GF-D8 (cell line): ENCODE results near the gene MAMDC2.
A peak's percentile ranks its signal among the peaks of the same experiment; 100 is the strongest.
"Not testable (repeated sequence)": the region's sequence is repeated elsewhere in the genome, so short reads cannot be mapped to it uniquely, and the experiment has no call there.

ENCODE experiments used
- DNase-seq: peaks from one replicate; lab custom pipeline; 2025; lab: John Stamatoyannopoulos, UW

The MAMDC2 gene

DNA sequence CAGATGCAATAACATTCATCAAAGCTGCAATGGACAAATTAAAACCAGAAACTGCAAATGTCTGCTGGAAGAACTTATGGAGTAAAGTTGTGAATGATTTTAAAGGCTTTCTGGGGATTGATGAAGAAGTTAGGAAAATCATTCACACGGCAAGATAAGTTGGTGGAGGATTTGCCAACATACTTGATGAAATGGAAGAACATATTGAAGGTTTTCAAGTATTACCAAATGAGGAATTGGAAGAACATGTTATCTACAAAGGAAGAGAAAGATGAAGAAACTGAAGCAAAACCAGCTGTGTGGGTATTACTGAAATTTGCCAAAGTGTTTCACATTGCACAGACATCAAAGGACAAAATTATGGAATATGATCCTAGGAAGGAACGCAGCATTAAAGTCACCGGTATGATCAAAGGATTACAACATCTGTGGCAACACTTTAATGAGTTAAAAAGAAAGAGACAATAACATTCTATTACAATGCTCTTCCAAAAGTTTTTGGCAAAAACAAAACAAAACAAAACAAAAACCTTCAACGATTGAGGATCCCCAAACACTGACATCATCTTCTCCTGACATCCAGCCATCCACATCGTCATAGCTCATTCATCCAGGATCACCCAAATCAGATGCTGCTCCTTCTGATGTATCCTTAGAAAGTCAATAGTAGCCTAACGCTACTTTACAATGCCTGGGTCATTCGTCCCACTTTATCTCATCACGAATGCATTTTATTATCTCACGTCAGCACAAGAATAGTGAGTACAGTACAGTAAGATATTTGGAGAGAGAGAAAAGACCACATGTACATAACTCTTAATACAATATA is 153.8 kb downstream of the MAMDC2 start:
- DNase-seq, result no peak

GRCh38 chr9:70204743-70205142 is 161.1 kb downstream of the MAMDC2 start:
- DNase-seq, result not testable (repeated sequence)

DNA sequence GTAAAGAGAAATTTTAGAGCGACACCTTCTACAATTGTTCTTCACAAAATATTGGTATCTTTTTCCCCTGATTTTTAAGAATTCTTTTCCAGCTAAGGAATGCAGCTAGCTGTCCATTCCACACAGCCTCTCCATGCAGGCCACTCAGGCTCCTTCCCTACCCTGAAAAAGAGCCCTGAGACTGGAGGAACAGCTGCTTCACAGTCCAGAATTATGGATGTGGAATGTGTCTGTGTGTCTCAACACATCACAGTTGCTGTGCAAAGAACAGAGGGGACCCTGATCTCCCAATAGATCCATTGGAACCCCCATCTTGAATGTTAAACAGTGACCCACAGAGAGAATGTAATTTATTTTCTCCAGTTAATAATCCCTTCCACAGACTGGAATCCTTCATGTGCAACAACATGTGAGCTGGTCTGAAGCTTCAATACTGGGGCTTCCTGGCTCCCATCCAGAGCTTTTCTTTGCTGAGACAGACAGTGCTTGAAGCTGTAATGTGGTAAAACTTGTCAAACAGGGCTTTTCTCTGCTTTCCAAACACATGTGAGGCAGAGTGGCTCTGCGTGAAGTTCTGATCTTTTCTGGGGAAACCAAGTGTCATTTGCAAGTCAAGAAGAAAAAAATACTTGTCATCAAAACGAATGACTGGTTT is 161.8 kb downstream of the MAMDC2 start:
- DNase-seq, result no peak

DNA sequence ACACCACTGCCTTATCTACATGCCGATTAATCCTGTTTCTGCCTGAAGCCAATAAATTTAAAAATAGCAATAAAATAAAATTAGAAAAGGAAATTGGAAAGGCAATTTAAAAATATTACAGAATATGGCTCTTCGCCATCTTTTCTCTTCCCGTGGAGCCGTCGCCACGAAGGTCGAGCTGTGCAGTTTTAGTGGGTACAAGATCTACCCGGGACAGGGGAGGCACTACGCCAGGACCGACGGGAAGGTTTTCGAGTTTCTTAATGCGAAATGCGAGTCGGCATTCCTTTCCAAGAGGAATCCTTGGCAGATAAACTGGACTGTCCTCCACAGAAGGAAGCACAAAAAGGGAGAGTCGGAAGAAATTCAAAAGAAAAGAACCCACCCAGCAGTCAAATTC is 173.4 kb downstream of the MAMDC2 start:
- DNase-seq, result no peak

DNA sequence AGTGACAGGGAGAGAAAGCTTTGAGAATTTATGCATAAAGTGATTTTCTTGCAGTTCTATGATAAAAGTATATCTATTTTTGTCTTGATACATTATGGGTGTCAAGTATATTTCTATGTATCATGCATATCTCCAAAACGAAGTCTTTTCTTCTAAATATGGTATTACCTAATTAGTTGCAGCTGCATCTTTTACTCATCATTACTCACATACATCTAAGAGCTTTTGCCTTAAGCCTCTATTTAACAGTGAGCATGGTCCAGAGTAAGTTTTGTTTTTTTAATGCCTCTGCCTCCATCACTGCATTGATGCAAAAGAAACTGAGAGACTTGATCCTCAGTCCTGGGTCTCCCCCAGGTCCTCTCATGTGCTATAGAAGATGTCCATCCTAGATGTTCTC is 175.1 kb downstream of the MAMDC2 start:
- no peak for DNase-seq

- no peak for DNase-seq
Measured at GRCh38 chr9:70220216-70220615, 176.6 kb downstream of the MAMDC2 start.

- no peak for DNase-seq
Measured at GRCh38 chr9:70222354-70222753, 178.7 kb downstream of the MAMDC2 start.

- no peak for DNase-seq
Measured at GRCh38 chr9:70228118-70228517, 184.5 kb downstream of the MAMDC2 start.

GRCh38 chr9:70228611-70229010 is 185.0 kb downstream of the MAMDC2 start:
- no peak for DNase-seq

DNA sequence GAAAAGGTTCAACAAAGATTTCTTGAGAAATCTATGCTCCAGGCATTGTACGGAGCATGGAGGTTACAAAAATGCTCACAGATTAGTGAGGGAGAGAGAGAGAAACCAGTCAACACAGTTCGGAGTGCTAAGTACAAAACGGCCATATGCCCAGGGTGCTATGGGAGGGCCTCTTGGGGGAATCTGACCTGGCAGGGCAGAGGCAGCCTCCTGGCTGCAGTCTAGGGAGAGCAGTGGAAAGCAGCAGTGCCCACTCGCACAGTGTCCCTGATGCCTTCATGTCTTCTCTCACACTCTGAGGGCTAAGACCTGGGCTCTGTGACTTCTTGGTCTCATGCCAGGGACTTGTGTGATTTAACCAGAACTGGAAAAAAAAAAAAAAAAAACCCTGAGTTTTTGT is 185.4 kb downstream of the MAMDC2 start:
- DNase-seq, result no peak

GRCh38 chr9:70229579-70229978 is 185.9 kb downstream of the MAMDC2 start:
- no peak for DNase-seq

- DNase-seq, result no peak
Measured at GRCh38 chr9:70232476-70232875, 188.8 kb downstream of the MAMDC2 start.

DNA sequence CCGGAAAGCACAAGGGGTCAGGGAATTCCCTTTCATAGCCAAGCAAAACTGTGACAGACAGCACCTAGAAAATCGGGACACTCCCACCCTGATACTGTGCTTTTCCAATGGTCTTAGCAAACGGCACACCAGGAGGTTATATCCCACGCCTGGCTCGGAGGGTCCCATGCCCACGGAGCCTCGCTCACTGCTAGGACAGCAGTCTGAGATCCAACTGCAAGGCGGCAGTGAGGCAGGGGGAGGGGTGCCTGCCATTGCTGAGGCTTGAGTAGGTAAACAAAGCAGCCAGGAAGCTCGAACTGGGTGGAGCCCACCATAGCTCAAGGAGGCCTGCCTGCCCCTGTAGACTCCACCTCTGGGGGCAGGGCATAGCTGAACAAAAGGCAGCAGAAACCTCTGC is 190.6 kb downstream of the MAMDC2 start:
- DNase-seq, result not testable (repeated sequence)

- not testable (repeated sequence) for DNase-seq
Measured at GRCh38 chr9:70245952-70246351, 202.3 kb downstream of the MAMDC2 start.

- DNase-seq, result no peak
Measured at GRCh38 chr9:70250221-70250620, 206.6 kb downstream of the MAMDC2 start.

GRCh38 chr9:70255486-70255885 is 211.8 kb downstream of the MAMDC2 start:
- no peak for DNase-seq

DNA sequence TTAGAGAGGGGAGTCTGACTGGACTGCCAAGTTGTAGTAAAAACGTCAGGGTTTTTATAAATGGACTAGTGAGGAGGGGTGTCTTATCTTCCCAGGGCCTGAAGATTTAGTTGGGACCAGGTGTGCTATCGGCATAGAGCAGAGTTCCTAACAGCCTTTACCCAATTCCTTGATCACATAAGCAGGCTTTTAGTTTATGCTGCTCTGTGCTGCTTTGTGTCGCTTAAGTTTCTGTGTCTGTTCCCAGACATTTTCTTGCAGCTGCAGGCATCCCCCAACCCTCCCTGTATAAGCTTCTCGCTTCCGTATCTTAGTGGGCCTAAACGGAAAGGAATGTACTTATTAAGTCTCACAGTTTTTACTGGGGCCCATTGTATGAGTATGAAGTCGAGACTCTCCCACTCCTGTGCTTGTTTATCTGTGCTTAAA is 212.5 kb downstream of the MAMDC2 start:
- DNase-seq, result peak; percentile 43

GRCh38 chr9:70257502-70257901 is 213.9 kb downstream of the MAMDC2 start:
- no peak for DNase-seq

- DNase-seq, result peak; percentile 59
Measured at GRCh38 chr9:70257991-70258691, 214.5 kb downstream of the MAMDC2 start.

DNA sequence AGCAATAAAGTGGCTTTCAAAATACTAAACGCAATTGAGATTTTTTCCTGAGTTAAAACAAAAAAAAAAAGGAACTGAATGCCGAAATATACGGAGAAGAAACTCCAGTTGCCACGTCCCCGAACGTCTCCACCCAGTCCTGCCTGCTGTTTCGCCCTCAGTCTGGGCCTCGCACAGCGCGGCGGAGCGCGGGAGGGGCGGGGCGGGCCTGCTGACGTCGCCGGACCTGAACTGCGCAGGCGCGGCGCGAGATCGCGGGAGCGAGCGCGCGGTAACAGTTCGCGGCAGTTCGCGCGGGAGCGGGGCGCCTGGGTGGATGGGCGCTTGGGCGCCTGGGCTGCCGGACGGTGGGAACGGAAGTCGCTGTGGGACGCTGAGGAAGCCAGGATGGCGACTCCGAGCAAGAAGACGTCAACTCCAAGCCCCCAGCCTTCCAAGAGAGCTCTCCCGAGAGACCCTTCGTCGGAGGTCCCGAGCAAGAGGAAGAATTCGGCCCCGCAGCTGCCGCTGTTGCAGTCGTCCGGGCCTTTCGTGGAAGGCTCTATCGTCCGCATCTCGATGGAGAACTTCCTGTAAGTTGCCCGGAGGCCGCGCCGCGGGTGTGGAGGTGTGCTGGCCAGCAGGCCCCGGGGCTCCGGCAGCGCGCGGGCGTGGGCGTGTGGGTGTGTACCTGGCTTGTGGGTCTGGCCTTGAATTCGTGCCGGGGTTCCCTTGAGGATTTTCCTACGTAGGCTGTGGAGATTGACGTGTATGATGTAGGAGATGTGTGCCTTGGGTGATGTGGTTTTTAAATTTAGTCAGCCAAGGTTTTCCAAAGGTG is 215.3 kb downstream of the MAMDC2 start, which contains the start of gene SMC5:
Gene SMC5 (plus strand): TSS at position 287 of the 820 bp plus-strand sequence. CDS start 101 bp downstream, at position 388.
- peak; percentile 83 for DNase-seq

- no peak for DNase-seq
Measured at GRCh38 chr9:70259512-70259802, 215.8 kb downstream of the MAMDC2 start.

GRCh38 chr9:70260007-70260443 is 216.4 kb downstream of the MAMDC2 start:
- no peak for DNase-seq
